GM10248 (cell line): ENCODE measurements around the gene GNLY.
A peak's percentile ranks its signal among the peaks of the same experiment; 100 is the strongest.

ENCODE experiments used
- CTCF ChIA-PET: fragments of 300-600 bp; sonication (Branson Sonifier 250); formaldehyde crosslinking; extraction: SDS; loops from one replicate; lab custom pipeline; 2021; ENCODE audit warnings: antibody characterized with exemption; lab: Yijun Ruan, JAX
- POLR2A ChIA-PET: fragments of 350-650 bp; sonication (Branson Sonifier 250); formaldehyde crosslinking; extraction: SDS; loops from one replicate; lab custom pipeline; 2020; ENCODE audit warnings: antibody characterized with exemption; lab: Yijun Ruan, JAX
- DNase-seq: peaks from one replicate; pipeline ENCODE4 v3.0.0; 2012; ENCODE audit errors: extremely low spot score
- TF ChIP-seq, protein P1 (sequence below): IDR thresholded peaks from 2 replicates; pipeline ENCODE4 v1.5.1; 2012; ENCODE audit warnings: mild to moderate bottlenecking, low read depth; ENCODE audit errors: extremely low read depth, missing control alignments, control extremely low read depth

Gene GNLY

GRCh38 chr2:85745619-85746018, 51.5 kb downstream of the GNLY start:
- ChIA-PET POLR2A (no interaction called here), CTCF (interaction anchor here (0.7 to 1.3 kb wide), 6 partner anchors 9 to 68 kb away, joined by 3 to 5 read pairs (median 3); no protein-coding TSS in a partner anchor)

GRCh38 chr2:85746321-85747004, 52.3 kb downstream of the GNLY start:
- ChIA-PET CTCF (interaction anchor here (1.0 kb wide), 1 partner anchor 10 kb away, joined by 3 read pairs; no protein-coding TSS in a partner anchor), POLR2A (interaction anchor here (0.7 kb wide), 1 partner anchor 21 kb away, joined by 4 read pairs; no protein-coding TSS in a partner anchor)
- no peak for DNase-seq

More at GRCh38 chr2:85745619-85746018, 51.5 kb downstream of the GNLY start:
- TF ChIP-seq, protein P1, sequence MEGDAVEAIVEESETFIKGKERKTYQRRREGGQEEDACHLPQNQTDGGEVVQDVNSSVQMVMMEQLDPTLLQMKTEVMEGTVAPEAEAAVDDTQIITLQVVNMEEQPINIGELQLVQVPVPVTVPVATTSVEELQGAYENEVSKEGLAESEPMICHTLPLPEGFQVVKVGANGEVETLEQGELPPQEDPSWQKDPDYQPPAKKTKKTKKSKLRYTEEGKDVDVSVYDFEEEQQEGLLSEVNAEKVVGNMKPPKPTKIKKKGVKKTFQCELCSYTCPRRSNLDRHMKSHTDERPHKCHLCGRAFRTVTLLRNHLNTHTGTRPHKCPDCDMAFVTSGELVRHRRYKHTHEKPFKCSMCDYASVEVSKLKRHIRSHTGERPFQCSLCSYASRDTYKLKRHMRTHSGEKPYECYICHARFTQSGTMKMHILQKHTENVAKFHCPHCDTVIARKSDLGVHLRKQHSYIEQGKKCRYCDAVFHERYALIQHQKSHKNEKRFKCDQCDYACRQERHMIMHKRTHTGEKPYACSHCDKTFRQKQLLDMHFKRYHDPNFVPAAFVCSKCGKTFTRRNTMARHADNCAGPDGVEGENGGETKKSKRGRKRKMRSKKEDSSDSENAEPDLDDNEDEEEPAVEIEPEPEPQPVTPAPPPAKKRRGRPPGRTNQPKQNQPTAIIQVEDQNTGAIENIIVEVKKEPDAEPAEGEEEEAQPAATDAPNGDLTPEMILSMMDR, result no peak
- DNase-seq, result no peak

DNA sequence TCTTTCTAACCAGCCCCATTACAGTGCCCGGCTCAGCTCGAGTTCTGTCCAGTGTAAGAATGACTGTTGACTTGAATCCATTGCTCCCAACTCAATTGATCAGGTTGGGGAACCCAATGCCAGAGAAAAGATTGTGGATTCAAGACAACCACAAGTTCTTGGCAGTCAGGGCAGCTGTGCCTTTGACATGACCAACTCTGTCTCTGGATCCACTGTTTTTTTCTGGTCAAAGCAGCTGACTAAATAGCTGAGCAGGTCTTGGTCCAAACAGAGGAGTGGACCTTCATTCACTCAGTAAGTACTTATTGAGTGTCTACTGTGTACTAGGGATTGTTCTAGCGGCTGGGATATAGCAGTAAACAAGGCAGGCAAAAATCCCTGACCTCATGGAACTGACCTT, 53.3 kb downstream of the GNLY start:
- CTCF ChIA-PET, result interaction anchor here (0.8 to 4.5 kb wide), 3 partner anchors 13 to 66 kb away, joined by 3 to 39 read pairs (median 6); no protein-coding TSS in a partner anchor

More at GRCh38 chr2:85746321-85747004, 52.3 kb downstream of the GNLY start:
- TF ChIP-seq, protein P1, result no peak

GRCh38 chr2:85748039-85748734, 54.0 kb downstream of the GNLY start:
- ChIA-PET CTCF (interaction anchor here (0.8 to 4.5 kb wide), 4 partner anchors 8 to 65 kb away, joined by 3 to 39 read pairs (median 5); no protein-coding TSS in a partner anchor), POLR2A (no interaction called here)
- DNase-seq, result peak; percentile 63
- TF ChIP-seq, protein P1, result no peak

More for the DNA sequence above, 53.3 kb downstream of the GNLY start:
- POLR2A ChIA-PET, result no interaction called here
- TF ChIP-seq, protein P1, result no peak
- no peak for DNase-seq
